HCT116 (cell line): ENCODE measurements around the gene WNT9A. TPM values are rescaled to one million over a fixed set of nuclear protein-coding genes. Genes with fewer than 3 reads are reported as not detected.

Experiments
- ATAC-seq: fragments of 200-7000 bp; cut with Tn5 transposase; 2 replicates; pipeline ENCODE4 v1.9.1; 2020; ENCODE audit warnings: mild to moderate bottlenecking, moderate library complexity
- BruUV-seq: library from RNA; stranded (reverse); fragments of 400-500 nt; replicated peaks from 2 replicates; lab custom pipeline; 2021; lab: Mats Ljungman, UMichigan
- CTCF ChIA-PET: fragments of 300-600 bp; sonication (Branson Sonifier 250); formaldehyde crosslinking; loops from one replicate; lab custom pipeline; 2021; ENCODE audit warnings: antibody characterized with exemption; lab: Charles Lee
- POLR2A ChIA-PET: fragments of 300-600, 350-600 bp; sonication (Branson Sonifier 250); formaldehyde crosslinking; loops from one replicate; lab custom pipeline; 2021; ENCODE audit warnings: antibody characterized with exemption; lab: Charles Lee
- RAD21 ChIA-PET, 2 experiments: fragments of 300-600 bp; sonication (Branson Sonifier 250); formaldehyde crosslinking; loops; one replicate each; lab custom pipeline; 2023; ENCODE audit warnings: low total read pairs in 2 of 2; ENCODE audit not compliant: uncharacterized antibody in 2 of 2, unreplicated experiment in 2 of 2, low non-redundant PET in 1 of 2; lab: Charles Lee
- DNase-seq: peaks from one replicate; pipeline ENCODE4 v3.0.0-alpha.2; 2010; ENCODE audit warnings: low read depth, low spot score
- H2AFZ ChIP-seq: fragments of 200-600 bp; shearing (Covaris generic), sonication (generic); 2 replicates; pipeline ENCODE4 v1.6.1; 2017; ENCODE audit warnings: low read depth, mixed run types, mixed read lengths, antibody characterized with exemption, low read length; ENCODE audit not compliant: poor library complexity, severe bottlenecking
- H3K27ac ChIP-seq: 2 replicates; pipeline ENCODE4 v1.5.1; 2012; ENCODE audit warnings: low read depth, low read length
- H3K27me3 ChIP-seq: fragments of 200-600 bp; sonication (generic); 2 replicates; pipeline ENCODE4 v1.6.1; 2016; ENCODE audit warnings: mixed run types, low read length, mixed read lengths; ENCODE audit not compliant: insufficient read depth
- H3K36me3 ChIP-seq, 2 experiments: fragments of 200-500 bp in 1 of 2; fragments of 200-600 bp in 1 of 2; sonication (Bioruptor generic) in 1 of 2; sonication (generic) in 1 of 2; 2 replicates each; pipeline versions ENCODE4 v1.5.1 to v1.6.1; 2014 to 2016; ENCODE audit warnings: low read length in 2 of 2, inconsistent platforms in 1 of 2, mixed read lengths in 1 of 2, mixed run types in 1 of 2; ENCODE audit not compliant: insufficient read depth in 2 of 2, control insufficient read depth in 1 of 2
- H3K4me1 ChIP-seq, 2 experiments: fragments of 200-600 bp in 1 of 2; sonication (generic) in 1 of 2; 2 replicates each; pipeline versions ENCODE4 v1.5.1 to v1.6.1; 2012 to 2017; ENCODE audit warnings: low read length in 2 of 2, inconsistent platforms in 1 of 2, mild to moderate bottlenecking in 1 of 2, mixed read lengths in 1 of 2, mixed run types in 1 of 2, moderate library complexity in 1 of 2; ENCODE audit not compliant: insufficient read depth in 2 of 2, control insufficient read depth in 1 of 2
- H3K4me2 ChIP-seq: fragments of 200-600 bp; sonication (generic); 2 replicates; pipeline ENCODE4 v1.6.1; 2017; ENCODE audit warnings: mixed run types, low read length, mixed read lengths
- H3K4me3 ChIP-seq, 2 experiments: fragments of 200-600 bp in 1 of 2; sonication (generic) in 1 of 2; replicated peaks in 1 of 2; 2 replicates each; pipeline ENCODE4 v1.5.1; 2011 to 2016; ENCODE audit warnings: low read length in 2 of 2, control low read depth in 1 of 2, low read depth in 1 of 2, mild to moderate bottlenecking in 1 of 2, mixed read lengths in 1 of 2, mixed run types in 1 of 2
- H3K79me2 ChIP-seq: fragments of 200-600 bp; sonication (generic); 2 replicates; pipeline ENCODE4 v1.6.1; 2017; ENCODE audit warnings: mild to moderate bottlenecking, mixed run types, low read length, moderate library complexity, mixed read lengths; ENCODE audit not compliant: insufficient read depth
- H3K9ac ChIP-seq: fragments of 200-600 bp; sonication (generic); 2 replicates; pipeline ENCODE4 v1.6.1; 2016; ENCODE audit warnings: low read length, mixed read lengths
- H3K9me2 ChIP-seq: fragments of 200-600 bp; sonication (generic), shearing (Covaris generic); 2 replicates; pipeline ENCODE4 v1.6.1; 2017; ENCODE audit warnings: mixed run types, mild to moderate bottlenecking, moderate library complexity; ENCODE audit not compliant: insufficient read depth
- H3K9me3 ChIP-seq, 2 experiments: fragments of 200-500 bp in 1 of 2; fragments of 200-600 bp in 1 of 2; sonication (Bioruptor generic) in 1 of 2; sonication (generic) in 1 of 2; 2 replicates each; pipeline ENCODE4 v1.6.1; 2014 to 2017; ENCODE audit warnings: low read length in 2 of 2, mixed read lengths in 2 of 2, inconsistent platforms in 1 of 2, low read depth in 1 of 2, mild to moderate bottlenecking in 1 of 2, mixed run types in 1 of 2, moderate library complexity in 1 of 2; ENCODE audit not compliant: control insufficient read depth in 1 of 2, insufficient read depth in 1 of 2
- H4K20me1 ChIP-seq: fragments of 200-600 bp; sonication (generic), shearing (Covaris generic); 2 replicates; pipeline ENCODE4 v1.6.1; 2017; ENCODE audit warnings: mixed run types, mild to moderate bottlenecking, moderate library complexity; ENCODE audit not compliant: insufficient read depth
- ATF3 ChIP-seq: IDR thresholded peaks from 2 replicates; pipeline ENCODE4 v1.6.1; 2012
- CBX3 ChIP-seq: IDR thresholded peaks from 2 replicates; pipeline ENCODE4 v1.6.1; 2012; ENCODE audit warnings: low read depth
- CEBPB ChIP-seq: IDR thresholded peaks from 2 replicates; pipeline ENCODE4 v1.6.1; 2012; ENCODE audit warnings: low read depth
- CTCF ChIP-seq, 3 experiments: fragments of 200-600 bp in 1 of 3; sonication (generic) in 1 of 3; IDR thresholded peaks in 2 of 3; conservative IDR thresholded peaks in 1 of 3; 2 replicates each; pipeline ENCODE4 v1.5.1; 2012 to 2017; ENCODE audit warnings: low read depth in 2 of 3, low read length in 2 of 3, antibody characterized with exemption in 1 of 3, borderline replicate concordance in 1 of 3, control low read depth in 1 of 3, mild to moderate bottlenecking in 1 of 3, mixed read lengths in 1 of 3, mixed run types in 1 of 3, moderate library complexity in 1 of 3; ENCODE audit not compliant: insufficient read depth in 1 of 3
- FOSL1 ChIP-seq: IDR thresholded peaks from 2 replicates; pipeline ENCODE4 v1.6.1; 2012; ENCODE audit warnings: low read depth
- JUND ChIP-seq: IDR thresholded peaks from 2 replicates; pipeline ENCODE4 v1.6.1; 2012
- REST ChIP-seq: IDR thresholded peaks from 2 replicates; pipeline ENCODE4 v1.6.1; 2012; ENCODE audit warnings: low read depth
- SP1 ChIP-seq: IDR thresholded peaks from 2 replicates; pipeline ENCODE4 v1.6.1; 2012; ENCODE audit warnings: low read depth
- SRF ChIP-seq: IDR thresholded peaks from 2 replicates; pipeline ENCODE4 v1.6.1; 2012; ENCODE audit warnings: low read depth
- YY1 ChIP-seq: IDR thresholded peaks from 2 replicates; pipeline ENCODE4 v1.6.1; 2011; ENCODE audit warnings: low read length, low read depth, moderate library complexity, mild to moderate bottlenecking; ENCODE audit not compliant: insufficient replicate concordance; ENCODE audit errors: extremely low read depth
- intact Hi-C: fragments of 100-400 bp; cut with micrococcal nuclease; formaldehyde crosslinking; loops from 2 replicates; pipeline ENCODE4 v1.10.0; 2022
- total RNA-seq: library from RNA; stranded (reverse); gene quantifications from one replicate; pipeline ENCODE4 v1.2.1, GENCODE V29; 2021; ENCODE audit not compliant: unreplicated experiment

WNT9A gene
- total RNA-seq, 1 experiment from 2014 or later: 5.6 TPM

- no peak for TF ChIP-seq CTCF (IDR thresholded peaks at IDR 0.05 in 2 of 3, conservative IDR thresholded peaks at IDR 0.05 in 1 of 3; ENCODE audit: borderline replicate concordance in 1 of 3, insufficient read depth in 1 of 3, low read depth in 2 of 3, low read length in 2 of 3)
- no peak for TF ChIP-seq SP1
- TF ChIP-seq FOSL1: no peak
- TF ChIP-seq JUND: no peak
Observed at GRCh38 chr1:227943381-227944089, 4.2 kb downstream of the WNT9A start (continued).

GRCh38 chr1:227942716-227943261 lies 4.9 kb downstream of the WNT9A start:
- H2AFZ ChIP-seq: no peak overlapping the region
- H3K79me2 ChIP-seq: peaks cover 23% of the 10 kb centered on the region; the same call in 1 of the 2 replicates
- BruUV-seq: no TSS peak
- no peaks in the 10 kb centered on the region for H4K20me1 ChIP-seq
- CTCF ChIA-PET: no interaction called here
- POLR2A ChIA-PET: no interaction called here
- RAD21 ChIA-PET: no interaction called here
- H3K9me2 ChIP-seq: no peaks in the 10 kb centered on the region
- H3K36me3 ChIP-seq: no peaks in the 10 kb centered on the region
- H3K27ac ChIP-seq: no peak overlapping the region
- H3K9me3 ChIP-seq: no peaks in the 10 kb centered on the region
- DNase-seq (no peak), ATAC-seq (no peak)
- H3K27me3 ChIP-seq: no peaks in the 10 kb centered on the region
- H3K4me3 ChIP-seq: no peak overlapping the region
- H3K9ac ChIP-seq: no peak overlapping the region
- no peak for TF ChIP-seq CEBPB
- no peak for TF ChIP-seq ATF3
- TF ChIP-seq CBX3: no peak
- TF ChIP-seq REST: no peak
- no peak for TF ChIP-seq SRF
- TF ChIP-seq SP1: no peak
- no peak for TF ChIP-seq CTCF (IDR thresholded peaks at IDR 0.05 in 2 of 3, conservative IDR thresholded peaks at IDR 0.05 in 1 of 3; ENCODE audit: borderline replicate concordance in 1 of 3, insufficient read depth in 1 of 3, low read depth in 2 of 3, low read length in 2 of 3)
- TF ChIP-seq FOSL1: no peak
- TF ChIP-seq YY1: no peak
- intact Hi-C loops: no loop called here
- H3K4me2 ChIP-seq: no peak overlapping the region
- peaks cover 14 to 32% of the 10 kb centered on the region in 2 experiments for H3K4me1 ChIP-seq
